Colonic mucosa (tissue), 4 donors: ENCODE results near the gene STAT6. TPM values are rescaled to one million over a fixed set of nuclear protein-coding genes. Genes with fewer than 3 reads are reported as not detected.

Experiments used
- DNase-seq: peaks from one replicate; pipeline ENCODE4 v3.0.0-alpha.2; 2020
- H3K27ac ChIP-seq: fragments of 200-600 bp; one replicate; pipeline ENCODE4 v1.8.0; 2021
- H3K27me3 ChIP-seq: fragments of 200-600 bp; one replicate; pipeline ENCODE4 v1.8.0; 2021
- H3K36me3 ChIP-seq: fragments of 200-600 bp; one replicate; pipeline ENCODE4 v1.8.0; 2021
- H3K4me1 ChIP-seq: fragments of 200-600 bp; one replicate; pipeline ENCODE4 v1.8.0; 2021; ENCODE audit warnings: mild to moderate bottlenecking
- H3K4me3 ChIP-seq: fragments of 200-600 bp; one replicate; pipeline ENCODE4 v1.8.0; 2021
- H3K9ac ChIP-seq, 2 donors: one replicate each; pipeline ENCODE4 v1.7.0; 2013; ENCODE audit warnings: control low read depth in 2 of 2, low read depth in 2 of 2, low read length in 2 of 2
- H3K9me3 ChIP-seq: fragments of 200-600 bp; one replicate; pipeline ENCODE4 v1.8.0; 2021
- intact Hi-C: fragments of 100-400 bp; cut with DNase I; formaldehyde crosslinking; loops from one replicate; pipeline ENCODE4 v1.14.1; 2022
- total RNA-seq, 2 donors: library from RNA; stranded (reverse); fragmentation: NEBNext Ultra II Directional in 1 of 2; extraction: Animal tissue kit (Norgen Biotek cat#: 25700) in 1 of 2; gene quantifications; one replicate each; pipeline ENCODE4 v1.2.1, GENCODE V29; 2021
- TF ChIP-seq, protein P1 (sequence below): fragments of 200-600 bp; IDR thresholded peaks from one replicate; pipeline ENCODE4 v1.8.0; 2022; ENCODE audit warnings: antibody characterized with exemption, mild to moderate bottlenecking
- donor health status: healthy.
- donor health status: DM: no; HTN: no; CAD: no.
- donor health status: DM: no; HTN: no; CAD: no.

STAT6 gene
- total RNA-seq, 2 donors from 2014 or later: 161 to 181 TPM

DNA sequence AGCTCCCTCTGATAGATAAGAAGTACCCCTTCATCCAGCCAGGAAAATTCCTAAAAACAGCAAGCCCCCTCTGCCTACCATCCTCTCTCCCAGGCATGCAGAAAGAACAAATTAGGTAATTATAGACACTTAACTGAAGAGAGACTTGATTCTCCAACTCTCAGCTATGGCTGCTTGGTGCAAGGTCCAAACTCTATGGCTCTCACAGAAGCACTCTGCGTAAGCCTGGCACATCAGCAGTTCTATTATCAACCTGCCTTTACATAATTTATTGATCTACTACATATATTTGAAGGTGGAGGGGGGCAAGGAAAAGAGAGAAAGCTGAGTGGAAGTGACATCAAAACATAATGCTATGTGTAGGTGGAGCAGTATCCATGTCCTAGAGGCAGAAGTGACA lies 60.2 kb downstream of the STAT6 start:
- Histone ChIP-seq H3K9me3 (no peaks in the 10 kb centered on the region), H3K4me3 (no peak overlapping the region), H3K9ac (no peak overlapping the region), H3K36me3 (no peaks in the 10 kb centered on the region), H3K27me3 (no peaks in the 10 kb centered on the region), H3K4me1 (peaks cover 3% of the 10 kb centered on the region), H3K27ac (peak overlapping the region; percentile 65)
- TF ChIP-seq, protein P1, sequence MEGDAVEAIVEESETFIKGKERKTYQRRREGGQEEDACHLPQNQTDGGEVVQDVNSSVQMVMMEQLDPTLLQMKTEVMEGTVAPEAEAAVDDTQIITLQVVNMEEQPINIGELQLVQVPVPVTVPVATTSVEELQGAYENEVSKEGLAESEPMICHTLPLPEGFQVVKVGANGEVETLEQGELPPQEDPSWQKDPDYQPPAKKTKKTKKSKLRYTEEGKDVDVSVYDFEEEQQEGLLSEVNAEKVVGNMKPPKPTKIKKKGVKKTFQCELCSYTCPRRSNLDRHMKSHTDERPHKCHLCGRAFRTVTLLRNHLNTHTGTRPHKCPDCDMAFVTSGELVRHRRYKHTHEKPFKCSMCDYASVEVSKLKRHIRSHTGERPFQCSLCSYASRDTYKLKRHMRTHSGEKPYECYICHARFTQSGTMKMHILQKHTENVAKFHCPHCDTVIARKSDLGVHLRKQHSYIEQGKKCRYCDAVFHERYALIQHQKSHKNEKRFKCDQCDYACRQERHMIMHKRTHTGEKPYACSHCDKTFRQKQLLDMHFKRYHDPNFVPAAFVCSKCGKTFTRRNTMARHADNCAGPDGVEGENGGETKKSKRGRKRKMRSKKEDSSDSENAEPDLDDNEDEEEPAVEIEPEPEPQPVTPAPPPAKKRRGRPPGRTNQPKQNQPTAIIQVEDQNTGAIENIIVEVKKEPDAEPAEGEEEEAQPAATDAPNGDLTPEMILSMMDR: no peak
- intact Hi-C loops: no loop called here
- DNase-seq: no peak

DNA sequence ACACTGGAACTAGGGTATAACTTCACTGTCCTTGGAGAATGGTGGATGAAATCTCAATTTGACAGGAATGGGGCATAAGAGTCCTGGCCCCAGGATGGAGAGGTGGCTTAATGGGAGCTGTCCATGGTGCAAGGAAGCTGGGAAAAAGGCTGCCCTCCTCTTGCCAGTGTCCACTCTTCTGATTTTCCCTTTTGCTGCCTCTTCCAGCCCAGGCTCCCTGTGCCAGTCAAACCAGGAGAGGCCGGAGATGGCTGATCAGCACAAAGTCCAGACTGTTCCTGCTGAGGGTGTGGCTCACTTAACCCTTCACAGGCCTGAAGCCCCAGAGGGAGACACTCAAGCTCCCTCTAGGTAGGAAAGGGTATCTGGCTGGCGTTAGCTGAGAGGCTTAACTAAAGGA lies 61.3 kb downstream of the STAT6 start, which contains the start of gene MYO1A:
Gene MYO1A (minus strand): TSS at position 240 of the 400 bp plus-strand sequence. CDS start 1,806 bp downstream, outside the sequence.
- Histone ChIP-seq H3K9ac (peak within 1 kb of the TSS; percentile 32 to 81), H3K27ac (peak within 1 kb of the TSS; percentile 65), H3K36me3 (no peaks in the 10 kb centered on the region), H3K4me3 (peak within 1 kb of the TSS; percentile 36), H3K9me3 (no peaks in the 10 kb centered on the region), H3K27me3 (no peaks in the 10 kb centered on the region), H3K4me1 (peaks cover 3% of the 10 kb centered on the region)
- TF ChIP-seq, protein P1: no peak
- DNase-seq: peak; percentile 85
- intact Hi-C loops: no loop called here

DNA sequence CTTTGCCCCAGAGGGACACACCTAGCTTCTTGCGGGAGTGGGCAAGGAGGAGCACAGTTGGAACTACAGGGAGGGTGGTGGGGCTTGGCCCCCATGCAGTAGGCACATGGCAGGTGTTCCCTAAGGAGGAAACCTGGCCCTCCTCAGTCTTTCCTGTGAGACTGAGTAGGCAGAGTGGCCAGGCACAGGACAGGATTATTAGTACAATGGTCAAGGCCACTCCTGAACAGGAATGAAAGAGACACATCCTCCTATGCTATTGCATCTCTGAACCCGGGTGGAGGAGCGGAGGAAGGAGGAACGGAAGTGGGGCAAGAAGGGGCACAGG lies 62.1 kb downstream of the STAT6 start:
- Histone ChIP-seq H3K36me3 (no peaks in the 10 kb centered on the region), H3K4me1 (peaks cover 3% of the 10 kb centered on the region), H3K9me3 (no peaks in the 10 kb centered on the region), H3K4me3 (peak overlapping the region; percentile 36), H3K27me3 (no peaks in the 10 kb centered on the region), H3K27ac (peak overlapping the region; percentile 65), H3K9ac (peak overlapping the region in 1 of 2 donors; percentile 81)
- TF ChIP-seq, protein P1: no peak
- DNase-seq: peak; percentile 86
- intact Hi-C loops: no loop called here

DNA sequence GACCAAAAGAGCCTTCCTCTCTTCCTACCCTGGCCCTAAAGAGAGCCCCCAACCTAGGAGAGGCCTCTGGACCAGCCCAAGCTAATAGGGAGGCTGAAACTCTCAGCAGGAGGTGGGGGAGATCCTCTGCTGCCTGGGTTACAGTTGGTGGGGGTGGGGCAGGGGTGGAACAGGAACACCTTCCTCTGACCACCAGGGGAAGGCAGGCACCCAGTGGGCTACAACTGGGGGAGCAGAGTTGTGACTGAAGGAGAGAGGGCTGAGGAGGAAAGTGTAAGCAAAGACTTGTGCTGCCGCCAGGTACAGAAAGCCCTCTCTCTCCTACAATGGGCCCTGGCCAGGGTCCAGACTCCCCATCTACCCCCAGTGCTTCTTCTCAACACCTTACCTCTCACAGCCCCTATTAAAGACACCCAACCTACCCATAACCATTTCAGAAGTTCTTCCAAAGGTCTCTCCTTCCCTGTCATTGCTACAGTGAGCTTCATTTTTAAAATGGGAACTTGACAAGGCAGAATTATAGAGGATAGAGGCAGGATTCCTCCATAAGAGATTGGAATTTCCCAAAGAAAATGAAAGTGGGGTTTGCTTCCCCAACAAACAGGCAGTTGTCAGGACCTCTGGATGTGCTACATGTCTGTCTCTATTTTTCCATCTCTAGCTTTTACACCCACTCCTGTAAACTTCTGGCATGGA lies 62.6 kb downstream of the STAT6 start:
- intact Hi-C loops: no loop called here
- peak overlapping the region in 1 of 2 donors; percentile 81 for H3K9ac ChIP-seq
- DNase-seq: no peak
- H3K36me3 ChIP-seq: no peaks in the 10 kb centered on the region
- H3K27ac ChIP-seq: peak overlapping the region; percentile 65
- H3K9me3 ChIP-seq: no peaks in the 10 kb centered on the region
- H3K4me1 ChIP-seq: peaks cover 3% of the 10 kb centered on the region
- peak overlapping the region; percentile 36 for H3K4me3 ChIP-seq
- H3K27me3 ChIP-seq: no peaks in the 10 kb centered on the region
- TF ChIP-seq, protein P1: no peak

- Histone ChIP-seq H3K27me3 (no peaks in the 10 kb centered on the region), H3K9me3 (no peaks in the 10 kb centered on the region), H3K9ac (peak overlapping the region in 1 of 2 donors; percentile 81), H3K4me3 (peak overlapping the region; percentile 36), H3K4me1 (peaks cover 3% of the 10 kb centered on the region), H3K36me3 (no peaks in the 10 kb centered on the region), H3K27ac (no peak overlapping the region)
- TF ChIP-seq, protein P1: no peak
- intact Hi-C loops: no loop called here
- no peak for DNase-seq
Observed at GRCh38 chr12:57047981-57048380, 63.2 kb downstream of the STAT6 start.
